Activated B cell treated with CpG ODN at 0.5 μM for 24 hours (primary cell): ENCODE data around the gene IFNA13. TPM values are rescaled to one million over a fixed set of nuclear protein-coding genes. Genes with fewer than 3 reads are reported as not detected.

Experiments
- ATAC-seq: fragments of 200-7000 bp; cut with Tn5 transposase; one replicate; pipeline ENCODE4 v1.10.0; 2021; ENCODE audit warnings: low read depth, mild to moderate bottlenecking, moderate library complexity
- CTCF ChIA-PET: fragments of 350-600 bp; sonication (Branson Sonifier 250); formaldehyde crosslinking; loops from one replicate; lab custom pipeline; 2021; ENCODE audit warnings: antibody characterized with exemption; lab: Charles Lee
- POLR2A ChIA-PET: fragments of 350-600 bp; sonication (Branson Sonifier 250); formaldehyde crosslinking; loops from one replicate; lab custom pipeline; 2021; ENCODE audit warnings: antibody characterized with exemption; lab: Charles Lee
- DNase-seq: peaks from one replicate; pipeline ENCODE4 v3.0.0; 2022
- H3K27ac Mint-ChIP-seq: one replicate; pipeline ENCODE4 v1.8.0; 2020; ENCODE audit warnings: mixed read lengths
- H3K27me3 Mint-ChIP-seq: one replicate; pipeline ENCODE4 v1.8.0; 2021; ENCODE audit warnings: mixed read lengths
- H3K36me3 Mint-ChIP-seq: one replicate; pipeline ENCODE4 v1.8.0; 2021; ENCODE audit warnings: low read depth, mixed read lengths
- H3K4me1 Mint-ChIP-seq: one replicate; pipeline ENCODE4 v1.8.0; 2021; ENCODE audit warnings: mixed read lengths
- H3K4me3 Mint-ChIP-seq: one replicate; pipeline ENCODE4 v1.8.0; 2020; ENCODE audit warnings: mild to moderate bottlenecking, mixed read lengths
- H3K9me3 Mint-ChIP-seq: one replicate; pipeline ENCODE4 v1.8.0; 2020; ENCODE audit warnings: mixed read lengths
- CTCF ChIP-seq: fragments of 200-600 bp; IDR thresholded peaks from one replicate; pipeline ENCODE4 v1.8.0; 2022; ENCODE audit warnings: antibody characterized with exemption, mild to moderate bottlenecking
- intact Hi-C: fragments of 100-400 bp; cut with micrococcal nuclease; formaldehyde crosslinking; loops from one replicate; pipeline ENCODE4 v1.15.1; 2024
- total RNA-seq: library from RNA; stranded (reverse); gene quantifications from 2 replicates; pipeline ENCODE4 v1.2.3, GENCODE V29; 2022

Gene IFNA13
- total RNA-seq, 1 donor from 2014 or later, result not detected

DNA sequence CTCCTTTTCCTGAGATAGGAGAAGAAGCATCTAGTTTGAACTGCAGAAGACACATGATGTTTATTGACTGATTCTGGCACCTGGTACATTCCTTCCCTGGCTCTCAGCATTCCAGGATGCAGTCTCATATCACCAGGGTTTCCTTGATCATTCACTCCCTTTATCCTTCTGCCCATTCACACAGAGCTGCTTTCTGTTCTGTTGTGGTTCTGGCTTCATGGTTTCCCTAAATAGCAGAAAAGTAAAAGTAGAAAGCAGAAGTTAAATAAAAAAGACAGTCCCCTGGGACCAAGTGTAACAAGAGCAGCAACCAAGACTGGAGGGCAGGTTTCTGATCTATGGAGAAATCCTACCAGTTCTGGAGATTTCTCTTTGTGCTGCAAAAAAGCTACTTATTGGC lies 44.2 kb upstream of the IFNA13 start:
- H3K36me3 Mint-ChIP-seq, result no peaks in the 10 kb centered on the region
- intact Hi-C loops, result no loop called here
- CTCF ChIA-PET, result interaction anchor here (1.2 to 2.8 kb wide), 2 partner anchors 16 to 23 kb away, joined by 4 to 8 read pairs; no protein-coding TSS in a partner anchor
- no peaks in the 10 kb centered on the region for H3K9me3 Mint-ChIP-seq
- H3K4me3 Mint-ChIP-seq, result peak overlapping the region; percentile 60
- peak; percentile 84 for ATAC-seq
- no peak overlapping the region for H3K27ac Mint-ChIP-seq
- peaks cover 31% of the 10 kb centered on the region for H3K4me1 Mint-ChIP-seq
- DNase-seq, result no peak
- POLR2A ChIA-PET, result no interaction called here
- H3K27me3 Mint-ChIP-seq, result peaks cover 41% of the 10 kb centered on the region
- no peak for TF ChIP-seq CTCF

DNA sequence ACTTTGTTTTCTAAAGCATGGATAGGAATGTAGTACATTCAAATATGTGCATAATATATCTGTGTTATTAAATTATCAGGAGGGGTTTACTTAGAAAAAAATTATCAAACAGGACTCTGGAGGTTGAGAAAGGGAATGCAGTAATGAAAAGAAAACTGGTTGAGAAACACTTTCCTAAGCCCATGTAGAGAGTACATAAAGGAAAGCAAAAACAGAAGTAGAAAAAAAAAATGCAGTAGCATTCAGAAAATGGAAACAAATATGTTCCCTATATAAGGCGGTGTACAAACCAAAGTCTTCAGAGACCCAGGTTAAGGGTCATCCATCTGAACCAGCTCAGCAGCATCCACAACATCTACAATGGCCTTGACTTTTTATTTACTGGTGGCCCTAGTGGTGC lies 41.0 kb upstream of the IFNA13 start, which contains the start of gene IFNA8:
Gene IFNA8 (plus strand): TSS at position 301 of the 400 bp plus-strand sequence. CDS start 60 bp downstream, at position 361.
- CTCF ChIA-PET, result interaction anchor here (1.9 kb wide), 1 partner anchor 13 kb away, joined by 8 read pairs; no protein-coding TSS in a partner anchor

DNA sequence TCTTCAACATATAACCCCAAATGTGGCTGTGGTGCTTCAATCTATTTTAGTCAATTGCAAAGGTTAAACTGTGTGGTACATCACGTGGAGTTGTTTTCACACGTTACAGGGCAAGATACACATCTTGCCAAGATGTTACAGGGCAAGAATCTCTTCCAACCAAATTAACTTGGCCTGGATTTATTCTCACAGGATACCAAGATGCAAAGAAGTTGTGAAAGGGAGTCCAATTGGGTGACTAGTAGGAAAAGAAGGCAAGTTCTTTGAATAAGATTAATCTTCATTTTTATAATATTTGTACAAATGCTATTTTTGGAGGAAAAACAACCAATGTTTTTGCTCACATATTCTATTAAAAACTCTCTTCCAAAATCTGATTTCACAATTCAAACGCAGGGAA lies 36.3 kb upstream of the IFNA13 start:
- Mint-ChIP-seq H3K9me3 (no peaks in the 10 kb centered on the region), H3K4me1 (peaks cover 11% of the 10 kb centered on the region), H3K4me3 (no peak overlapping the region), H3K27ac (no peak overlapping the region), H3K36me3 (no peaks in the 10 kb centered on the region), H3K27me3 (peaks cover 46% of the 10 kb centered on the region)
- ChIA-PET POLR2A (no interaction called here), CTCF (no interaction called here)
- DNase-seq (no peak), ATAC-seq (no peak)
- intact Hi-C loops, result loop anchor here (2.0 kb wide), 1 partner anchor 21 kb away; no protein-coding TSS in a partner anchor
- TF ChIP-seq CTCF, result no peak

More for the DNA sequence above, 41.0 kb upstream of the IFNA13 start, which contains the start of gene IFNA8:
- intact Hi-C loops, result no loop called here
- DNase-seq (no peak), ATAC-seq (no peak)
- peaks cover 37% of the 10 kb centered on the region for H3K27me3 Mint-ChIP-seq
- no peak within 1 kb of the TSS for H3K4me3 Mint-ChIP-seq
- no peak for TF ChIP-seq CTCF
- POLR2A ChIA-PET, result no interaction called here
- no peak within 1 kb of the TSS for H3K27ac Mint-ChIP-seq
- H3K36me3 Mint-ChIP-seq, result no peaks in the 10 kb centered on the region
- peaks cover 29% of the 10 kb centered on the region for H3K4me1 Mint-ChIP-seq
- H3K9me3 Mint-ChIP-seq, result no peaks in the 10 kb centered on the region

GRCh38 chr9:21402386-21403251 lies 34.8 kb upstream of the IFNA13 start:
- Mint-ChIP-seq H3K27me3 (peaks cover 53% of the 10 kb centered on the region), H3K36me3 (no peaks in the 10 kb centered on the region), H3K27ac (no peak overlapping the region), H3K9me3 (no peaks in the 10 kb centered on the region), H3K4me1 (peaks cover 11% of the 10 kb centered on the region), H3K4me3 (peak overlapping the region; percentile 42)
- TF ChIP-seq CTCF, result no peak
- no peak for ATAC-seq
- ChIA-PET POLR2A (no interaction called here), CTCF (interaction anchor here (0.5 to 1.8 kb wide), 4 partner anchors 9 to 76 kb away, joined by 3 to 8 read pairs (median 5); no protein-coding TSS in a partner anchor)
- intact Hi-C loops, result loop anchor here (2.0 kb wide), 1 partner anchor 14 kb away; no protein-coding TSS in a partner anchor
- no peak for DNase-seq

DNA sequence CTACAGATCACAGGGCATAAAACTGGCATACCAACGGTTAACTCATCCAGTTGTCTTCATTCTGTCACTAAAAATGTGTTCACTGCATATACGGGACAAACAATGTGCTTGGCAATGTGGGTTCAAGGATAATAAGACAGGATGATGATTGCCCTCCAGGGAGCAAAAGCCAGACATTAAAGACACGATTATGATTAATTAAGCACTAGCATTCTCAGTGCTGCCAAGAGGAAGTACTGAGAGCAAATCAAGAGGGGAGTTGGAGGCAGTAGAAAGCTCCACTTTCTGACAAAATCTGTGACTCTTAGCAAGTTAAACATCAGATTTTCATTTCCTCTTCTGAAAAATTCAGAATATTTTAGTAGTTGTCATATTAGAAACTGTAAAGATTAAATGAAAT lies 32.1 kb upstream of the IFNA13 start:
- H3K4me3 Mint-ChIP-seq, result no peak overlapping the region
- CTCF ChIA-PET, result no interaction called here
- H3K9me3 Mint-ChIP-seq, result no peaks in the 10 kb centered on the region
- no peak for TF ChIP-seq CTCF
- POLR2A ChIA-PET, result no interaction called here
- no peaks in the 10 kb centered on the region for H3K36me3 Mint-ChIP-seq
- peaks cover 60% of the 10 kb centered on the region for H3K27me3 Mint-ChIP-seq
- intact Hi-C loops, result loop anchor here (5.0 kb wide), 2 partner anchors 148 to 203 kb away; no protein-coding TSS in a partner anchor
- DNase-seq, result no peak
- H3K27ac Mint-ChIP-seq, result no peak overlapping the region
- H3K4me1 Mint-ChIP-seq, result peaks cover 16% of the 10 kb centered on the region
- ATAC-seq, result no peak
